CMK (cell line): Measurements from ENCODE around the gene DPRX.

ENCODE experiments used
- DNase-seq: peaks from one replicate; pipeline ENCODE4 v3.0.0-alpha.2; 2010; ENCODE audit warnings: low read depth

The DPRX gene

GRCh38 chr19:53631949-53632407 lies at the start of gene DPRX:
DPRX (plus strand) TSS chr19:53631999; CDS start chr19:53632107, 108 bp downstream.
- DNase-seq, result no peak

GRCh38 chr19:53583181-53583580 lies 48.6 kb upstream of the DPRX start:
- DNase-seq, result no peak

GRCh38 chr19:53586277-53586691 lies 45.5 kb upstream of the DPRX start:
- no peak for DNase-seq

GRCh38 chr19:53594811-53595509 lies 36.8 kb upstream of the DPRX start:
- no peak for DNase-seq

- no peak for DNase-seq
Measured at GRCh38 chr19:53595510-53595867, 36.3 kb upstream of the DPRX start.

- no peak for DNase-seq
Measured at GRCh38 chr19:53596056-53596455, 35.7 kb upstream of the DPRX start.

GRCh38 chr19:53597023-53597422 lies 34.8 kb upstream of the DPRX start:
- DNase-seq, result no peak

GRCh38 chr19:53598361-53598760 lies 33.4 kb upstream of the DPRX start:
- no peak for DNase-seq

- no peak for DNase-seq
Measured at GRCh38 chr19:53600217-53600616, 31.6 kb upstream of the DPRX start.

GRCh38 chr19:53606031-53606430 lies 25.8 kb upstream of the DPRX start:
- no peak for DNase-seq

- no peak for DNase-seq
Measured at GRCh38 chr19:53608381-53608780, 23.4 kb upstream of the DPRX start.

- no peak for DNase-seq
Measured at GRCh38 chr19:53612762-53613526, 18.9 kb upstream of the DPRX start.

- DNase-seq, result no peak
Measured at GRCh38 chr19:53621885-53622740, 9.7 kb upstream of the DPRX start.

- DNase-seq, result no peak
Measured at GRCh38 chr19:53624771-53625545, 6.8 kb upstream of the DPRX start.

GRCh38 chr19:53626486-53626885 lies 5.3 kb upstream of the DPRX start:
- no peak for DNase-seq

GRCh38 chr19:53626976-53627375 lies 4.8 kb upstream of the DPRX start:
- no peak for DNase-seq

- DNase-seq, result no peak
Measured at GRCh38 chr19:53634768-53635167, 3.0 kb downstream of the DPRX start.

GRCh38 chr19:53639471-53639870 lies 7.7 kb downstream of the DPRX start:
- DNase-seq, result no peak

- DNase-seq, result no peak
Measured at GRCh38 chr19:53642381-53643099, 10.7 kb downstream of the DPRX start.

- DNase-seq, result no peak
Measured at GRCh38 chr19:53644061-53644816, 12.4 kb downstream of the DPRX start.
